Hippocampal formation (tissue), 2 donors: Measurements from ENCODE around the gene DGKQ.
"Not testable (repeated sequence)": the region's sequence is repeated elsewhere in the genome, so short reads cannot be mapped to it uniquely, and the experiment has no call there.

ENCODE experiments used
- DNase-seq, 2 donors: peaks; one replicate each; lab custom pipeline; 2025; lab: John Stamatoyannopoulos, UW

Gene DGKQ

GRCh38 chr4:950136-951020, 23.0 kb downstream of the DGKQ start:
- no peak for DNase-seq

GRCh38 chr4:949656-950055, 23.7 kb downstream of the DGKQ start:
- no peak for DNase-seq

- DNase-seq: no peak
Observed at GRCh38 chr4:948936-949300, 24.5 kb downstream of the DGKQ start.

- DNase-seq: no peak
Observed at GRCh38 chr4:948101-948935, 25.1 kb downstream of the DGKQ start.

GRCh38 chr4:947491-947971, 25.8 kb downstream of the DGKQ start:
- DNase-seq: no peak

GRCh38 chr4:946517-947471, 26.6 kb downstream of the DGKQ start:
- DNase-seq: no peak

GRCh38 chr4:946103-946450, 27.3 kb downstream of the DGKQ start:
- no peak for DNase-seq

GRCh38 chr4:945274-946102, 27.9 kb downstream of the DGKQ start:
- no peak for DNase-seq

- DNase-seq: not testable (repeated sequence)
Observed at GRCh38 chr4:939508-939907, 33.9 kb downstream of the DGKQ start.

- DNase-seq: no peak
Observed at GRCh38 chr4:932713-933070, 40.7 kb downstream of the DGKQ start.

GRCh38 chr4:931960-932712, 41.2 kb downstream of the DGKQ start, which contains the start of the genes GAK and TMEM175:
GAK (minus strand) TSS chr4:932316; CDS start chr4:932187, 129 bp downstream.
TMEM175 (plus strand) TSS chr4:932460; CDS start chr4:947740, 15,280 bp downstream.
- peak; percentile 86 to 91 for DNase-seq

GRCh38 chr4:931194-931959, 42.0 kb downstream of the DGKQ start:
- DNase-seq: no peak

GRCh38 chr4:930827-931193, 42.6 kb downstream of the DGKQ start:
- no peak for DNase-seq

GRCh38 chr4:930028-930551, 43.3 kb downstream of the DGKQ start:
- no peak for DNase-seq

GRCh38 chr4:929096-929765, 44.1 kb downstream of the DGKQ start:
- no peak for DNase-seq

- DNase-seq: not testable (repeated sequence)
Observed at GRCh38 chr4:927566-927965, 45.8 kb downstream of the DGKQ start.

- DNase-seq: no peak
Observed at GRCh38 chr4:926538-926937, 46.8 kb downstream of the DGKQ start.

GRCh38 chr4:925771-926500, 47.4 kb downstream of the DGKQ start:
- DNase-seq: no peak
